ENCODE results near the gene RAB3GAP1.

The RAB3GAP1 gene

DNA sequence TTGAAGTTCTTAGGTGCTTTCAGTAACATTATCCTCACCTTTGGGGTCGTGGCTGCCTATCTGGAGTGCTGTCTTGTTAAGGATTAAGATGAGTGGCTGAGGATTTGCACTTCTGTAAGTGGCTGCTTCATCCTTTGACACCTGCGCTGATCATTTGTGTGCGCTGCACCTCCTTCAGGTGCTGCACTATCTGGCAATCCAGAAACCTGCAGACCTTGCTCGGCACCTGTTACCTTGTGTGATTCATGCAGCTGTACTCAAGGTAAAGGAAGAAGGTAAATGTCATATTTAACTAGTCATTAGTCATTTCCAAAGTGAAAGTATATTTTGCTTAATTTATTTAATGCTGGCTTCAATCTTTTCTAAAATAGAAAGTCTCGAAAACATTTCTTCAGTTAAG lies 110.3 kb downstream of the RAB3GAP1 start:
- no peaks in the 10 kb centered on the region for H3K4me1 ChIP-seq
- TF ChIP-seq, protein P1, sequence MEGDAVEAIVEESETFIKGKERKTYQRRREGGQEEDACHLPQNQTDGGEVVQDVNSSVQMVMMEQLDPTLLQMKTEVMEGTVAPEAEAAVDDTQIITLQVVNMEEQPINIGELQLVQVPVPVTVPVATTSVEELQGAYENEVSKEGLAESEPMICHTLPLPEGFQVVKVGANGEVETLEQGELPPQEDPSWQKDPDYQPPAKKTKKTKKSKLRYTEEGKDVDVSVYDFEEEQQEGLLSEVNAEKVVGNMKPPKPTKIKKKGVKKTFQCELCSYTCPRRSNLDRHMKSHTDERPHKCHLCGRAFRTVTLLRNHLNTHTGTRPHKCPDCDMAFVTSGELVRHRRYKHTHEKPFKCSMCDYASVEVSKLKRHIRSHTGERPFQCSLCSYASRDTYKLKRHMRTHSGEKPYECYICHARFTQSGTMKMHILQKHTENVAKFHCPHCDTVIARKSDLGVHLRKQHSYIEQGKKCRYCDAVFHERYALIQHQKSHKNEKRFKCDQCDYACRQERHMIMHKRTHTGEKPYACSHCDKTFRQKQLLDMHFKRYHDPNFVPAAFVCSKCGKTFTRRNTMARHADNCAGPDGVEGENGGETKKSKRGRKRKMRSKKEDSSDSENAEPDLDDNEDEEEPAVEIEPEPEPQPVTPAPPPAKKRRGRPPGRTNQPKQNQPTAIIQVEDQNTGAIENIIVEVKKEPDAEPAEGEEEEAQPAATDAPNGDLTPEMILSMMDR (IDR thresholded peaks at IDR 0.05), result no peak
- no peaks in the 10 kb centered on the region for H3K27me3 ChIP-seq
- no peak for DNase-seq
- H3K4me3 ChIP-seq, result no peak overlapping the region
- intact Hi-C loops (cut with DNase I; ENCODE audit: low total_unique reads), result no loop called here
- H3K36me3 ChIP-seq, result peaks cover 47 to 74% (median 66%) of the 10 kb centered on the region in 3 donors
- H3K9me3 ChIP-seq, result no peaks in the 10 kb centered on the region
- H3K27ac ChIP-seq, result no peak overlapping the region

DNA sequence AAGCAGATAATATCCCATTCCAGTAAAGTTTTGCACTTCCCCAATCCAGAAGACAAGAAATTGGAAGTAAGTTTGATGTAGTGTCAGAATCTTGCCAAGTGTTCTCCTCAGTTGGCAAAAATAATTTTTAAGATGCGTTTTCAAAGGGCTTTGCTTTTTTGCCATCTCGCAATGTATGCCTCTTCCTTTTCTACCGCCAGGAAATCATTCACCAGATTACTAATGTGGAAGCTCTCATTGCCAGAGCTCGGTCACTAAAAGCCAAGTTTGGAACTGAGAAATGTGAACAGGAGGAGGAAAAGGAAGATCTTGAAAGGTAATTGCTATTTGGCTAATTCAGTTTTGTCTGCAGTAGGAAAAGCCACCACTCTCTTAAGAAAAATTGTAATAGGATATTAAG lies 110.7 kb downstream of the RAB3GAP1 start:
- Histone ChIP-seq H3K4me3 (no peak overlapping the region), H3K9me3 (no peaks in the 10 kb centered on the region), H3K27me3 (no peaks in the 10 kb centered on the region), H3K4me1 (no peaks in the 10 kb centered on the region), H3K36me3 (peaks cover 49 to 74% (median 66%) of the 10 kb centered on the region in 3 donors), H3K27ac (no peak overlapping the region)
- TF ChIP-seq, protein P1 (IDR thresholded peaks at IDR 0.05), result no peak
- no peak for DNase-seq
- intact Hi-C loops (cut with DNase I; ENCODE audit: low total_unique reads), result no loop called here

DNA sequence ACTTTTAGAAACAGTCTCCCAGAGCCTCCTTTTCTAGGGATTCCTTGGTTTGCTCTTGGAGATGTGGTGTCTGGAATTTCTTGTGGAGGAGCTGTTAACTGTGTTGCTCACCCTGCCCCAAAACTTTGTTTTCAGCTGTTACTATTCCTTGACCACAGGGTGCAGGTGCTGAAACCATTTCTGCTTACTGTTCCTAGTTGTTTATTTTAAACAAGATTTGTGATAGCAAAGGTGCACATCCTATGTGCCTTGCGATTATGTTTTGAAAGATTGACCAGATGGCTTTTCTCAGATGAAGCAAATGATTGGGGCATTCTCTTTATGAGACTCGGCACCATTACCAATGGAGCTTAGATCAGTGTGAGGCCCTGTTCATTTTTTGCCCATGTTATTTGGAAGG lies 111.2 kb downstream of the RAB3GAP1 start:
- Histone ChIP-seq H3K9me3 (no peaks in the 10 kb centered on the region), H3K4me3 (no peak overlapping the region), H3K27ac (no peak overlapping the region), H3K4me1 (no peaks in the 10 kb centered on the region), H3K27me3 (no peaks in the 10 kb centered on the region), H3K36me3 (peaks cover 55 to 75% (median 66%) of the 10 kb centered on the region in 3 donors)
- intact Hi-C loops (cut with DNase I; ENCODE audit: low total_unique reads), result no loop called here
- no peak for DNase-seq
- TF ChIP-seq, protein P1 (IDR thresholded peaks at IDR 0.05), result no peak

DNA sequence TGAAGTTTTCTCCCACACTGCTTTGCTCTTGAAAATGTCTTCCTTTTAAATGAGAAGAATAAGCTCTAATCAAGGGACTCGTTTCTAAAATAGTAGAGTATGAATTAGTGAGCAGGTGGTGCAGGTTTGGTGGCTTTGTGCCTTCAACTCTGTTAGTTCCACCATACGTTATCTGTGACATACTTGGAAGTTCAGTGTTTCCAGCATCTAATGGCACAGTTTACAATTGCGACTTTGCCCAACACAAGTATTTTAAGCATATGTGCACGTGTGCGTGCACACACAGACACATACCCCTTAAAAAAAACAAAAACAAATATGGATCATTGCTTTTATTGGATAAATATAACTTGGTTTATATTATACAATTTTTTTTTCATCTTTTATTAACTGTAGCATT lies 111.8 kb downstream of the RAB3GAP1 start:
- H3K4me1 ChIP-seq, result no peaks in the 10 kb centered on the region
- TF ChIP-seq, protein P1 (IDR thresholded peaks at IDR 0.05), result no peak
- no peak overlapping the region for H3K27ac ChIP-seq
- peaks cover 61 to 75% (median 68%) of the 10 kb centered on the region in 3 donors for H3K36me3 ChIP-seq
- H3K9me3 ChIP-seq, result no peaks in the 10 kb centered on the region
- DNase-seq, result no peak
- intact Hi-C loops (cut with DNase I; ENCODE audit: low total_unique reads), result no loop called here
- H3K4me3 ChIP-seq, result no peak overlapping the region
- H3K27me3 ChIP-seq, result no peaks in the 10 kb centered on the region

DNA sequence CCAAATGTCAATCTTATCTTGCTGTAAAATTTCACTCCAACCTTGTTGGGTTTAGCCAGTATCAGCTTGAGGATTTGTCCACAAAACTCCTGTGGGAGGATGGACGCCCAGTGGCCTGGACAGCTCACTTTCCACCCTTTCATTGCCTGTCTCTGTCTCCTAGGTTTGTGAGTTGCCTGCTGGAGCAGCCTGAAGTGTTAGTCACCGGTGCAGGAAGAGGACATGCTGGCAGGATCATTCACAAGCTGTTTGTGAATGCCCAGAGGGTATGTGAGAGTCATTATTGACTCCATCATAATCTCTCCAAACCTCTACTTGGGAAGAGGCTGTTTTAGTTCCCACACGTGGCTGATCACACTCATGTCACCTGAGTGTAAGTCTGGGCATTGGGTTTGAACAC lies 112.3 kb downstream of the RAB3GAP1 start:
- DNase-seq, result no peak
- H3K27me3 ChIP-seq, result no peaks in the 10 kb centered on the region
- no peak overlapping the region for H3K27ac ChIP-seq
- no peaks in the 10 kb centered on the region for H3K9me3 ChIP-seq
- TF ChIP-seq, protein P1 (IDR thresholded peaks at IDR 0.05), result no peak
- H3K36me3 ChIP-seq, result peaks cover 61 to 75% (median 68%) of the 10 kb centered on the region in 3 donors
- H3K4me3 ChIP-seq, result no peak overlapping the region
- intact Hi-C loops (cut with DNase I; ENCODE audit: low total_unique reads), result no loop called here
- H3K4me1 ChIP-seq, result no peaks in the 10 kb centered on the region

DNA sequence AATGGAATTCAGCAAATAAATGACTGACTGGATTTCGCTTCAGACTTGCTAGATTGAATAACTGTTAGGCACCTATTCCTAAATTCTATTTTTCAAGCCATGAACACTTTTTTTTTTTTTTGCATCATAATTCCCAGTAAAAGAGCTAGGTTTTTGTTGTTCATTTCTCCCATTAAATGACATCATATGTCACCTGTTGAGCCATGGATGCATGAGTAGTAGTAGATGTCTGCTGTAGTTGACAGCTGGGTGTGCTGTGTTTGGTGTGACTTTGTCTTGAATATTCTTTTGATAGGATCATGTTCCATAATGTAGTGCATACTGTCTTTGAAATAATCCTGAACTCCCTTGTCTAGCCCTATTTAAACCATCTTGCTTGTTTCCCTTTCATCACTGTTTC lies 115.2 kb downstream of the RAB3GAP1 start:
- no peak overlapping the region for H3K27ac ChIP-seq
- no peaks in the 10 kb centered on the region for H3K4me1 ChIP-seq
- intact Hi-C loops (cut with DNase I; ENCODE audit: low total_unique reads), result no loop called here
- H3K36me3 ChIP-seq, result peaks cover 78 to 90% (median 83%) of the 10 kb centered on the region in 3 donors
- H3K27me3 ChIP-seq, result no peaks in the 10 kb centered on the region
- TF ChIP-seq, protein P1 (IDR thresholded peaks at IDR 0.05), result no peak
- no peak overlapping the region for H3K4me3 ChIP-seq
- H3K9me3 ChIP-seq, result no peaks in the 10 kb centered on the region
- no peak for DNase-seq

Measured in tibial artery (tissue), 4 donors.